Measurements from ENCODE around the gene DIAPH2.

DNA sequence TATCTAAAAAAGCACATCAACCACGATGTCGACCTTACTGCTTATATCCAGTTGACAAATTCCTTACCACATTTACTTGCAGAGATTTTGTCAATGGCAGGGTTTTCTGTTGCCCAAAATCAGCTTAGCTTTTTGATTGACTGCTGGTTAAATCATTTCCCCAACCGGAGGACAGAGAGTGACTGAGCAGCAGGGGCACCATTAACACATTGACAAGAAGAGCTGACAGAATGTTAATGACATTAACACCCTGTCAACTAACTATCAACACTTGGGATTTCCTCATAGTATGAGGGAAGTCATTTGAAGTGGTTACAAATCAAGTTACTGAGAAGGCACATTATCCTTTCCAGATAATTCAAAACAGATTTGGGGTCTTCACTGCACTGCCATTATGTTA is 567.5 kb downstream of the DIAPH2 start:
- TF ChIP-seq GATA2 (IDR thresholded peaks at IDR 0.05; ENCODE audit: low read depth, low read length), result no peak
- no peak for TF ChIP-seq GATA3 (IDR thresholded peaks at IDR 0.05; ENCODE audit: low read depth, low read length)

Data from SH-SY5Y (cell line).